SKM-1 (cell line): Measurements from ENCODE around the gene CRTAC1.

Source experiments
- DNase-seq: peaks from one replicate; lab custom pipeline; 2025; ENCODE audit not compliant: unreplicated experiment; lab: John Stamatoyannopoulos, UW

CRTAC1 gene

GRCh38 chr10:97974526-97975525, 55.6 kb downstream of the CRTAC1 start:
- DNase-seq = no peak

- DNase-seq = no peak
Measured at GRCh38 chr10:97974100-97974499, 56.3 kb downstream of the CRTAC1 start.

GRCh38 chr10:97969538-97970079, 60.8 kb downstream of the CRTAC1 start:
- no peak for DNase-seq

GRCh38 chr10:97964748-97965147, 65.7 kb downstream of the CRTAC1 start:
- no peak for DNase-seq

- DNase-seq = no peak
Measured at GRCh38 chr10:97961945-97962344, 68.5 kb downstream of the CRTAC1 start.

GRCh38 chr10:97960269-97961056, 70.0 kb downstream of the CRTAC1 start:
- no peak for DNase-seq

- DNase-seq = no peak
Measured at GRCh38 chr10:97949462-97949861, 81.0 kb downstream of the CRTAC1 start.

- no peak for DNase-seq
Measured at GRCh38 chr10:97948822-97949221, 81.6 kb downstream of the CRTAC1 start.

- no peak for DNase-seq
Measured at GRCh38 chr10:97944772-97945171, 85.6 kb downstream of the CRTAC1 start.

GRCh38 chr10:97943294-97943693, 87.1 kb downstream of the CRTAC1 start:
- no peak for DNase-seq

- DNase-seq = no peak
Measured at GRCh38 chr10:97940534-97940933, 89.9 kb downstream of the CRTAC1 start.

GRCh38 chr10:97939446-97939990, 90.9 kb downstream of the CRTAC1 start:
- no peak for DNase-seq

- DNase-seq = no peak
Measured at GRCh38 chr10:97937928-97938327, 92.5 kb downstream of the CRTAC1 start.

- DNase-seq = no peak
Measured at GRCh38 chr10:97937054-97937453, 93.4 kb downstream of the CRTAC1 start.

GRCh38 chr10:97936126-97936525, 94.3 kb downstream of the CRTAC1 start:
- DNase-seq = no peak

GRCh38 chr10:97932932-97933530, 97.4 kb downstream of the CRTAC1 start:
- DNase-seq = no peak

GRCh38 chr10:97931041-97931440, 99.4 kb downstream of the CRTAC1 start:
- DNase-seq = no peak

GRCh38 chr10:97928897-97929296, 101.5 kb downstream of the CRTAC1 start:
- no peak for DNase-seq

- no peak for DNase-seq
Measured at GRCh38 chr10:97927622-97928021, 102.8 kb downstream of the CRTAC1 start.

- no peak for DNase-seq
Measured at GRCh38 chr10:97926055-97926454, 104.4 kb downstream of the CRTAC1 start.
